IMR-90 (cell line): Measurements from ENCODE around the gene IL36RN. TPM values are rescaled to one million over a fixed set of nuclear protein-coding genes. Genes with fewer than 3 reads are reported as not detected.

ENCODE experiments used
- ATAC-seq: fragments of 200-7000 bp; cut with Tn5 transposase; 2 replicates; pipeline ENCODE4 v1.9.1; 2020; ENCODE audit warnings: low read depth, mild to moderate bottlenecking, moderate library complexity
- BruUV-seq: library from RNA; stranded (reverse); fragments of 400-500 nt; replicated peaks from 2 replicates; lab custom pipeline; 2021; lab: Mats Ljungman, UMichigan
- CTCF ChIA-PET: fragments of 300-600 bp; formaldehyde crosslinking; extraction: SDS; loops from one replicate; lab custom pipeline; 2021; ENCODE audit warnings: antibody characterized with exemption; lab: Yijun Ruan, JAX
- POLR2A ChIA-PET: fragments of 300-600 bp; sonication (Branson Sonifier 250); formaldehyde crosslinking; loops from one replicate; lab custom pipeline; 2022; ENCODE audit warnings: antibody characterized with exemption; ENCODE audit not compliant: unreplicated experiment; lab: Charles Lee
- DNase-seq: peaks from one replicate; pipeline ENCODE4 v3.0.0; 2013
- H2AFZ ChIP-seq: replicated peaks from 2 replicates; pipeline ENCODE3; 2013; ENCODE audit warnings: low read length, mild to moderate bottlenecking; ENCODE audit not compliant: poor library complexity
- H2AK5ac ChIP-seq: 2 replicates; pipeline ENCODE4 v1.6.1; 2013; ENCODE audit warnings: low read depth, low read length, inconsistent platforms
- H2AK9ac ChIP-seq: replicated peaks from 2 replicates; pipeline ENCODE3; 2013; ENCODE audit warnings: mild to moderate bottlenecking, low read depth, low read length, moderate library complexity; ENCODE audit not compliant: poor library complexity
- H2BK120ac ChIP-seq: 2 replicates; pipeline ENCODE4 v1.6.1; 2013; ENCODE audit warnings: low read depth, low read length, inconsistent platforms
- H2BK15ac ChIP-seq: 3 replicates; pipeline ENCODE4 v1.6.1; 2013; ENCODE audit warnings: low read depth, low read length, inconsistent platforms
- H2BK20ac ChIP-seq: 2 replicates; pipeline ENCODE4 v1.6.1; 2013; ENCODE audit warnings: low read depth, mild to moderate bottlenecking, inconsistent platforms, low read length, moderate library complexity
- H2BK5ac ChIP-seq: 2 replicates; pipeline ENCODE4 v1.6.1; 2013; ENCODE audit warnings: mild to moderate bottlenecking, low read depth, low read length, inconsistent platforms; ENCODE audit not compliant: poor library complexity, severe bottlenecking
- H3K14ac ChIP-seq: replicated peaks from 2 replicates; pipeline ENCODE4 v1.6.1; 2013; ENCODE audit warnings: low read depth, low read length, inconsistent platforms
- H3K18ac ChIP-seq: 2 replicates; pipeline ENCODE4 v1.6.1; 2013; ENCODE audit warnings: low read depth, low read length, control low read depth
- H3K23ac ChIP-seq: 2 replicates; pipeline ENCODE4 v1.6.1; 2013; ENCODE audit warnings: low read depth, low read length, inconsistent platforms
- H3K27ac ChIP-seq: 2 replicates; pipeline ENCODE4 v1.5.1; 2013; ENCODE audit warnings: mild to moderate bottlenecking, control low read depth, low read length; ENCODE audit not compliant: insufficient read depth
- H3K27me3 ChIP-seq: 2 replicates; pipeline ENCODE4 v1.6.1; 2013; ENCODE audit warnings: low read length; ENCODE audit not compliant: control insufficient read depth, insufficient read depth
- H3K36me3 ChIP-seq: 2 replicates; pipeline ENCODE4 v1.6.1; 2013; ENCODE audit warnings: low read length, mixed read lengths; ENCODE audit not compliant: control insufficient read depth, insufficient read depth
- H3K4ac ChIP-seq: 2 replicates; pipeline ENCODE4 v1.6.1; 2013; ENCODE audit warnings: low read depth, low read length, inconsistent platforms
- H3K4me1 ChIP-seq: 2 replicates; pipeline ENCODE4 v1.6.1; 2013; ENCODE audit warnings: low read length, mixed read lengths; ENCODE audit not compliant: control insufficient read depth, insufficient read depth
- H3K4me2 ChIP-seq: 2 replicates; pipeline ENCODE4 v1.6.1; 2013; ENCODE audit warnings: low read depth, mild to moderate bottlenecking, control low read depth, low read length, moderate library complexity
- H3K4me3 ChIP-seq: 2 replicates; pipeline ENCODE4 v1.5.1; 2013; ENCODE audit warnings: low read depth, mild to moderate bottlenecking, control low read depth, low read length, moderate library complexity; ENCODE audit not compliant: insufficient read depth
- H3K56ac ChIP-seq: 2 replicates; pipeline ENCODE4 v1.6.1; 2013; ENCODE audit warnings: low read length, inconsistent platforms; ENCODE audit not compliant: insufficient read depth; ENCODE audit errors: extremely low read depth
- H3K79me1 ChIP-seq, 2 experiments: 2 replicates each; pipeline ENCODE4 v1.6.1; 2013; ENCODE audit warnings: low read length in 2 of 2, inconsistent platforms in 1 of 2, low read depth in 1 of 2
- H3K9ac ChIP-seq: 2 replicates; pipeline ENCODE4 v1.6.1; 2013; ENCODE audit warnings: low read depth, low read length, control low read depth
- H3K9me1 ChIP-seq: 2 replicates; pipeline ENCODE4 v1.6.1; 2013; ENCODE audit warnings: low read length, inconsistent platforms; ENCODE audit not compliant: insufficient read depth
- H3K9me3 ChIP-seq: 2 replicates; pipeline ENCODE4 v1.6.1; 2013; ENCODE audit warnings: low read length; ENCODE audit not compliant: control insufficient read depth, insufficient read depth
- H4K20me1 ChIP-seq: 2 replicates; pipeline ENCODE4 v1.6.1; 2013; ENCODE audit warnings: low read length, inconsistent platforms; ENCODE audit not compliant: insufficient read depth
- H4K5ac ChIP-seq: 2 replicates; pipeline ENCODE4 v1.6.1; 2013; ENCODE audit warnings: mild to moderate bottlenecking, low read depth, low read length, control low read depth
- H4K8ac ChIP-seq, 2 experiments: 2 replicates each; pipeline ENCODE4 v1.6.1; 2013; ENCODE audit warnings: low read depth in 2 of 2, low read length in 2 of 2, control low read depth in 1 of 2, inconsistent platforms in 1 of 2
- H4K91ac ChIP-seq: 2 replicates; pipeline ENCODE4 v1.6.1; 2013; ENCODE audit warnings: low read depth, low read length, inconsistent platforms; ENCODE audit not compliant: insufficient read depth
- CEBPB ChIP-seq: IDR thresholded peaks from 2 replicates; pipeline ENCODE4 v1.6.1; 2012; ENCODE audit warnings: low read depth, low read length, improper control_type of control experiment
- FOS ChIP-seq: fragments of 150-350 bp; IDR thresholded peaks from 2 replicates; pipeline ENCODE4 v1.6.1; 2016; ENCODE audit warnings: low read depth, low read length
- RAD21 ChIP-seq: IDR thresholded peaks from 2 replicates; pipeline ENCODE4 v1.6.1; 2012; ENCODE audit warnings: low read length, improper control_type of control experiment
- WGBS, 2 experiments: methylation state at CpG; one replicate each; pipeline versions ENCODE4 v1.1.5 to v1.1.7; 2013; ENCODE audit warnings: missing lambda C conversion rate in 2 of 2; ENCODE audit not compliant: insufficient read length in 1 of 2; ENCODE audit errors: extremely low coverage in 2 of 2; 5-methylcytosine and 5-hydroxymethylcytosine counted together
- dilution Hi-C: fragments of 300-500 bp; cut with HindIII; formaldehyde crosslinking; loops from one replicate; pipeline ENCODE4 v1.14.3; 2018; ENCODE audit warnings: low sequenced_read_pairs; ENCODE audit not compliant: unreplicated experiment
- in situ Hi-C: fragments of 300-500 bp; cut with MboI; formaldehyde crosslinking; loops from 3 replicates; pipeline ENCODE4 v1.14.3; 2019; ENCODE audit warnings: low sequenced_read_pairs, inconsistent platforms, mixed read lengths
- intact Hi-C: fragments of 100-400 bp; cut with micrococcal nuclease; formaldehyde crosslinking; loops from 2 replicates; pipeline ENCODE4 v1.10.0; 2022
- polyA plus RNA-seq, 3 experiments: library from polyadenylated mRNA; depleted of rRNA; stranded (reverse); fragments of >200 nt; gene quantifications; 2 replicates each; pipeline ENCODE4 v1.2.3, GENCODE V29; 2012; ENCODE audit warnings: low replicate concordance in 1 of 3
- total RNA-seq: library from RNA; depleted of rRNA; stranded (reverse); fragments of >200 nt; gene quantifications from 2 replicates; pipeline ENCODE4 v1.2.3, GENCODE V29; 2012
- TF ChIP-seq, protein P1 (sequence below): fragments of 150-350 bp; IDR thresholded peaks from 2 replicates; pipeline ENCODE4 v1.6.1; 2016; ENCODE audit warnings: low read depth, mild to moderate bottlenecking, low read length, moderate library complexity, borderline replicate concordance

The IL36RN gene
- total and polyA plus RNA-seq, 2 of the 4 experiments (the other 2 are of a cell fraction), result not detected

DNA sequence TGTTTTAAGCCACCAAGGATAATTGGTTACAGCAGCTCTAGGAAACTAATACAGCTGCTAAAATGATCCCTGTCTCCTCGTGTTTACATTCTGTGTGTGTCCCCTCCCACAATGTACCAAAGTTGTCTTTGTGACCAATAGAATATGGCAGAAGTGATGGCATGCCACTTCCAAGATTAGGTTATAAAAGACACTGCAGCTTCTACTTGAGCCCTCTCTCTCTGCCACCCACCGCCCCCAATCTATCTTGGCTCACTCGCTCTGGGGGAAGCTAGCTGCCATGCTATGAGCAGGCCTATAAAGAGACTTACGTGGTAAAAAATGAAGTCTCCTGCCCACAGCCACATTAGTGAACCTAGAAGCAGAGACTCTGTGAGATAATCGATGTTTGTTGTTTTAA lies 5.3 kb downstream of the IL36RN start:
- H2BK5ac ChIP-seq, result no peak overlapping the region
- no peak for DNase-seq
- no peak overlapping the region for H4K91ac ChIP-seq
- no peaks in the 10 kb centered on the region for H3K79me1 ChIP-seq
- TF ChIP-seq CEBPB (no peak), RAD21 (no peak), FOS (no peak)
- TF ChIP-seq, protein P1, sequence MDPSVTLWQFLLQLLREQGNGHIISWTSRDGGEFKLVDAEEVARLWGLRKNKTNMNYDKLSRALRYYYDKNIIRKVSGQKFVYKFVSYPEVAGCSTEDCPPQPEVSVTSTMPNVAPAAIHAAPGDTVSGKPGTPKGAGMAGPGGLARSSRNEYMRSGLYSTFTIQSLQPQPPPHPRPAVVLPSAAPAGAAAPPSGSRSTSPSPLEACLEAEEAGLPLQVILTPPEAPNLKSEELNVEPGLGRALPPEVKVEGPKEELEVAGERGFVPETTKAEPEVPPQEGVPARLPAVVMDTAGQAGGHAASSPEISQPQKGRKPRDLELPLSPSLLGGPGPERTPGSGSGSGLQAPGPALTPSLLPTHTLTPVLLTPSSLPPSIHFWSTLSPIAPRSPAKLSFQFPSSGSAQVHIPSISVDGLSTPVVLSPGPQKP, result no peak
- dilution Hi-C loops (no loop called here), intact Hi-C loops (no loop called here), in situ Hi-C loops (no loop called here)
- H3K4me3 ChIP-seq, result no peak overlapping the region
- H4K20me1 ChIP-seq, result no peaks in the 10 kb centered on the region
- H2AK5ac ChIP-seq, result no peak overlapping the region
- H3K36me3 ChIP-seq, result no peaks in the 10 kb centered on the region
- no peak overlapping the region for H3K27ac ChIP-seq
- no peak overlapping the region for H3K9ac ChIP-seq
- no TSS peak for BruUV-seq
- no peak overlapping the region for H4K8ac ChIP-seq
- H2BK15ac ChIP-seq, result no peak overlapping the region
- no peaks in the 10 kb centered on the region for H3K9me3 ChIP-seq
- H3K4ac ChIP-seq, result no peak overlapping the region
- no peak overlapping the region for H2AK9ac ChIP-seq
- H3K56ac ChIP-seq, result no peak overlapping the region
- no peak overlapping the region for H4K5ac ChIP-seq
- no peak overlapping the region for H3K18ac ChIP-seq
- H3K4me1 ChIP-seq, result no peaks in the 10 kb centered on the region
- no peaks in the 10 kb centered on the region for H3K9me1 ChIP-seq
- no peak overlapping the region for H3K23ac ChIP-seq
- ChIA-PET POLR2A (no interaction called here), CTCF (no interaction called here)
- no peak overlapping the region for H3K4me2 ChIP-seq
- no peak overlapping the region for H2AFZ ChIP-seq
- H3K14ac ChIP-seq, result no peak overlapping the region
- WGBS, 2 experiments, result no CpG with 5 or more reads among the region's 5 CpGs
- H2BK20ac ChIP-seq, result no peak overlapping the region
- no peak for ATAC-seq
- H2BK120ac ChIP-seq, result no peak overlapping the region
- H3K27me3 ChIP-seq, result peaks cover 3% of the 10 kb centered on the region
